A549 (cell line): Measurements from ENCODE around the gene IL12A.

Experiments used
- CEBPB ChIP-seq, 2 experiments: fragments of >200 bp in 1 of 2; sonication (Bioruptor Twin) in 1 of 2; formaldehyde crosslinking in 1 of 2; IDR thresholded peaks; 2 replicates each; pipeline ENCODE4 v1.6.1; 2012 to 2016
- RCOR1 ChIP-seq: fragments of 150-350 bp; IDR thresholded peaks from 2 replicates; pipeline ENCODE4 v1.6.1; 2014; ENCODE audit warnings: antibody characterized with exemption, low read length, low read depth
- REST ChIP-seq: fragments of 200-600 bp; sonication (generic); IDR thresholded peaks from 2 replicates; pipeline ENCODE4 v1.6.1; 2016; ENCODE audit warnings: antibody characterized with exemption, mild to moderate bottlenecking, moderate library complexity
- TF ChIP-seq, protein P1 (sequence below): fragments of >200 bp; sonication (Bioruptor Twin); formaldehyde crosslinking; IDR thresholded peaks from 3 replicates; pipeline ENCODE4 v1.5.1; 2016

DNA sequence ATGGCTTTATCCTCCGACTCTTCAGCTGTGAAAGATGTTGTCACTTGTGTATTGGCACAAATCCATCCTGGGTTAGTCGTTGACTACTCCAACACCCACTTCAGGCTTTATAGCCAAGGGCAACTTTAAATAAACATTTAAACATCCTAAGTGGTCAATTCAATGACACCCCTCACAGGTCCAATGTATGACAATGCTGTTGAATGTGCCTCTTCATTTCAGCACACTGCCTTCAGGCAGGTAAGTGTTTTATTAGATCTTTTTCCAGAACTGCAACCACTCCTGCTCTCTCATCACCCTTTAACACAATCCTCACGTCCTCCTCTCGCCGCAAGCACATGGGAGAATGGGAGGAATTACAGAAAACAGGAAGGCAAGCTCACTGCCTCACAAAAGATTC is 30.3 kb downstream of the IL12A start:
- TF ChIP-seq REST = no peak
- no peak for TF ChIP-seq RCOR1
- TF ChIP-seq, protein P1, sequence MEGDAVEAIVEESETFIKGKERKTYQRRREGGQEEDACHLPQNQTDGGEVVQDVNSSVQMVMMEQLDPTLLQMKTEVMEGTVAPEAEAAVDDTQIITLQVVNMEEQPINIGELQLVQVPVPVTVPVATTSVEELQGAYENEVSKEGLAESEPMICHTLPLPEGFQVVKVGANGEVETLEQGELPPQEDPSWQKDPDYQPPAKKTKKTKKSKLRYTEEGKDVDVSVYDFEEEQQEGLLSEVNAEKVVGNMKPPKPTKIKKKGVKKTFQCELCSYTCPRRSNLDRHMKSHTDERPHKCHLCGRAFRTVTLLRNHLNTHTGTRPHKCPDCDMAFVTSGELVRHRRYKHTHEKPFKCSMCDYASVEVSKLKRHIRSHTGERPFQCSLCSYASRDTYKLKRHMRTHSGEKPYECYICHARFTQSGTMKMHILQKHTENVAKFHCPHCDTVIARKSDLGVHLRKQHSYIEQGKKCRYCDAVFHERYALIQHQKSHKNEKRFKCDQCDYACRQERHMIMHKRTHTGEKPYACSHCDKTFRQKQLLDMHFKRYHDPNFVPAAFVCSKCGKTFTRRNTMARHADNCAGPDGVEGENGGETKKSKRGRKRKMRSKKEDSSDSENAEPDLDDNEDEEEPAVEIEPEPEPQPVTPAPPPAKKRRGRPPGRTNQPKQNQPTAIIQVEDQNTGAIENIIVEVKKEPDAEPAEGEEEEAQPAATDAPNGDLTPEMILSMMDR = no peak
- no peak for TF ChIP-seq CEBPB (IDR thresholded peaks at IDR 0.05)
